Astrocyte (in vitro differentiated cells and primary cell): ENCODE results near the gene IFITM2. TPM values are rescaled to one million over a fixed set of nuclear protein-coding genes. Genes with fewer than 3 reads are reported as not detected.

ENCODE experiments used
- DNase-seq: peaks from one replicate; pipeline ENCODE4 v3.0.0-alpha.2; 2010; ENCODE audit warnings: low read depth
- FAIRE-seq: peaks from 2 replicates; lab custom pipeline; 2011; peaks lifted over from hg19 to GRCh38; lab: Jason Lieb, UNC
- H2AFZ ChIP-seq: 2 replicates; pipeline ENCODE4 v1.6.0; 2012; ENCODE audit warnings: low read depth, low read length, inconsistent platforms
- H3K27ac ChIP-seq: 2 replicates; pipeline ENCODE4 v1.5.1; 2011; ENCODE audit warnings: low read depth, low read length, inconsistent platforms
- H3K27me3 ChIP-seq: 2 replicates; pipeline ENCODE4 v1.6.0; 2011; ENCODE audit warnings: low read length, inconsistent platforms; ENCODE audit not compliant: insufficient read depth
- H3K36me3 ChIP-seq: 2 replicates; pipeline ENCODE4 v1.5.1; 2011; ENCODE audit warnings: low read length, inconsistent platforms; ENCODE audit not compliant: insufficient read depth
- H3K4me1 ChIP-seq: 2 replicates; pipeline ENCODE4 v1.5.1; 2011; ENCODE audit warnings: low read length, inconsistent platforms; ENCODE audit not compliant: insufficient read depth
- H3K4me2 ChIP-seq: 2 replicates; pipeline ENCODE4 v1.6.0; 2012; ENCODE audit warnings: low read length, inconsistent platforms
- H3K4me3 ChIP-seq: 2 replicates; pipeline ENCODE4 v1.5.1; 2011; ENCODE audit warnings: low read depth, mild to moderate bottlenecking, low read length, inconsistent platforms; ENCODE audit not compliant: insufficient read depth
- H3K79me2 ChIP-seq: 2 replicates; pipeline ENCODE4 v1.6.0; 2012; ENCODE audit warnings: mild to moderate bottlenecking, low read length, inconsistent platforms; ENCODE audit not compliant: insufficient read depth
- H3K9ac ChIP-seq: 2 replicates; pipeline ENCODE4 v1.6.0; 2012; ENCODE audit warnings: mild to moderate bottlenecking, low read length, inconsistent platforms
- H3K9me3 ChIP-seq: 2 replicates; pipeline ENCODE4 v1.5.1; 2012; ENCODE audit warnings: low read depth, mild to moderate bottlenecking, low read length, inconsistent platforms; ENCODE audit not compliant: insufficient read depth
- H4K20me1 ChIP-seq: 2 replicates; pipeline ENCODE4 v1.6.0; 2012; ENCODE audit warnings: low read length, inconsistent platforms; ENCODE audit not compliant: insufficient read depth
- H3K27ac Mint-ChIP-seq: one replicate; pipeline ENCODE4 v1.8.0; 2021; ENCODE audit warnings: mild to moderate bottlenecking, mixed read lengths; ENCODE audit not compliant: unreplicated experiment
- H3K27me3 Mint-ChIP-seq: one replicate; pipeline ENCODE4 v1.8.0; 2021; ENCODE audit warnings: low read depth, mixed read lengths; ENCODE audit not compliant: unreplicated experiment
- H3K36me3 Mint-ChIP-seq: one replicate; pipeline ENCODE4 v1.8.0; 2021; ENCODE audit warnings: low read depth, mixed read lengths; ENCODE audit not compliant: unreplicated experiment
- H3K4me1 Mint-ChIP-seq: one replicate; pipeline ENCODE4 v1.8.0; 2021; ENCODE audit warnings: low read depth, mixed read lengths; ENCODE audit not compliant: unreplicated experiment
- H3K4me3 Mint-ChIP-seq: one replicate; pipeline ENCODE4 v1.8.0; 2021; ENCODE audit warnings: mild to moderate bottlenecking, moderate library complexity, mixed read lengths; ENCODE audit not compliant: unreplicated experiment
- H3K9me3 Mint-ChIP-seq: one replicate; pipeline ENCODE4 v1.8.0; 2021; ENCODE audit warnings: mild to moderate bottlenecking, mixed read lengths; ENCODE audit not compliant: unreplicated experiment
- CTCF ChIP-seq: IDR thresholded peaks from 2 replicates; pipeline ENCODE4 v1.5.1; 2011; ENCODE audit warnings: low read depth, mild to moderate bottlenecking, inconsistent platforms, low read length, moderate library complexity; ENCODE audit not compliant: insufficient read depth
- EZH2 ChIP-seq: IDR thresholded peaks from 2 replicates; pipeline ENCODE4 v1.6.1; 2012; ENCODE audit warnings: mild to moderate bottlenecking, low read length, inconsistent platforms; ENCODE audit not compliant: insufficient read depth
- total RNA-seq: library from RNA; stranded (reverse); gene quantifications from 2 replicates; pipeline ENCODE4 v1.2.1, GENCODE V29; 2021

The IFITM2 gene
- total RNA-seq, 1 donor from 2014 or later = 474 TPM

DNA sequence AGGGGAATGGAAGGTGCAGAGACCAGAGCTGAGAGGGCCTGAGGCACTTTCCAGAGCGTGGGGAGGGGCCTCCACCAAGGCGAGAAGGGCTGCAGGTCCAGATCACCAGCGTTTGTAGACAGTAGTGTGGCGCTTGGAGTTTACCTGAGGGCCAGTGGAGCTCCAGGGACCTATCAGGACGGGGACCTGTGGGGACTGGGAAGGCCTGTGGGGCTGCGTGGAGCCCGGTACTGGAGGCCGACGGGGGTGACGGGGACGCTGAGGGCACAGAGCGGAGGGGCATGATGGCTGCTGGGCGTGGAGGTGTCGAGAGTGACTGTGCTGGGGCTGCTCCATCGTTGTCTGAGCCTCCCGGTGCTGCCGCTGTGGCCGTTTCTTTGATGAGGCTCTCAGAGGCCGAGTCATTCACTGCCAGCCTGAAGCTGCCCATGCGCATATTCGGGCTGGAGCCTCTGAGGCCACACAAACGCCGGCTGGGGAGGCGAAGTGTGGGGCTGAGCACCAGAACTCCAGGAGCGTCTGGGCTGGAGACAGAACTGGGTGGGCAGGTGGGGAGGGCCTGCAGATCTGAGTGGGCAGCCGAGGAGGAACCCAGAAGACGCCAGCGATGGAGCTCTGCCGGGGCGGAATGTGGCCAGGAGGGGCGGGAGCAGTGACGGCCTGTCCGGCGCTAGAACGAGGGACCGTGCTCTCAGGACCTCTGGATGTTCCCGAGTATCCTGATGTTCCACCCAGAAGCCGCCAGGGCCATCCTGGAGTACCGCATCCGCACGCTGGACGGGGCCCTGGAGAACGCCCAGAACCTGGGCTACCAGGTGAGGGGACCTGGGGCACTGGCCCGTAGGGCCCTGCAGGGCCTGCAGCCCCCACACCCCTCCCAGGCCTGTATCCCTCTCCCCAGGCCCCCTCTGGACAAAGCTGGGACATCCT lies 16.1 kb upstream of the IFITM2 start:
- H3K4me2 ChIP-seq = no peak overlapping the region
- no peaks in the 10 kb centered on the region for H3K36me3 ChIP-seq
- H4K20me1 ChIP-seq = no peaks in the 10 kb centered on the region
- Mint-ChIP-seq H3K9me3 (no peaks in the 10 kb centered on the region), H3K27me3 (peaks cover 18% of the 10 kb centered on the region), H3K27ac (no peak overlapping the region), H3K4me1 (no peaks in the 10 kb centered on the region), H3K36me3 (peaks cover 4% of the 10 kb centered on the region), H3K4me3 (peak overlapping the region; percentile 68)
- H3K79me2 ChIP-seq = no peaks in the 10 kb centered on the region
- no peak overlapping the region for H3K4me3 ChIP-seq
- H3K4me1 ChIP-seq = peaks cover 6% of the 10 kb centered on the region
- FAIRE-seq = no peak
- H3K9me3 ChIP-seq = no peaks in the 10 kb centered on the region
- H3K27me3 ChIP-seq = peaks cover 9% of the 10 kb centered on the region
- no peak overlapping the region for H2AFZ ChIP-seq
- no peak overlapping the region for H3K27ac ChIP-seq
- DNase-seq = no peak
- TF ChIP-seq CTCF = no peak
- H3K9ac ChIP-seq = no peak overlapping the region

DNA sequence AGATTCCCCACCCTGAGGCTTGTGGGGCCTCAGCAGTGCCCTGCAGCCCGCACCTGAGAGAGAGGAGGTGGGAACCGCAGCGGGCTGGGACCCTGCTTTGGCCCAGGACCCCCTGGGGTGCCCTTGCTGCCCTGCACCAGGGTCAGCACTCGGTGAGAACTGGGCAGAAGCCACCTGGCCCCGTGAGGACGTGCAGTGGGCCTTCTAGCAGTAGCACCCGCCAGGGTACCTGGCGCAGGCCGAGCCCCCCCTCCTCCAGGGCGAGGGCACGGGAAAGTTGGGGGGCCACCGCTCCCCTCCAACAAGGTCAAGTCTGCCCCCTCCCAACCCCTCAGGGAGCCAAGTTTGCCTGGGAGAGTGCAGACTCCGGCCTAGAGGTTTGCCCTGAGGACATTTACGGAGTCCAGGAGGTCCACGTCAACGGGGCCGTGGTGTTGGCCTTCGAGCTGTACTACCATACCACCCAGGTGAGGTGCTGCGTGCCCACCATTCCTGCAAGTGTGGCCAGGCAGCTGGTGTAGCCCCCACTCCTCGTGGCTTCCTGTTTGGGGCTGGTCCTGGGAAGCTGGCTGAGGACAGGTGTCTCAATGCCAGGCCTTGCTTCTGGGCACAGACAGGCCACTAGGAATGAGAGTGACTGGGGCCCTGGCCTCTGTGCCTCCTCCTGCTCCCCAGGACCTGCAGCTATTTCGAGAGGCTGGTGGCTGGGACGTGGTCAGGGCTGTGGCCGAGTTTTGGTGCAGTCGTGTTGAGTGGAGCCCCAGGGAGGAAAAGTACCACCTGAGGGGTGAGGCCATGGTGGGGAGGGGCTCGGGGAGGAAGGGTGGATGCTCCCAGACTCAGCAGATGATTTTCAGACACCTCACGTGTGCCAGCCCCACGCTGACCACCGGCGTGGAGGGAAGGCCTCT lies 15.2 kb upstream of the IFITM2 start:
- no peaks in the 10 kb centered on the region for H3K79me2 ChIP-seq
- no peak overlapping the region for H3K9ac ChIP-seq
- Mint-ChIP-seq H3K27ac (no peak overlapping the region), H3K4me3 (no peak overlapping the region), H3K27me3 (peaks cover 14% of the 10 kb centered on the region), H3K36me3 (peaks cover 4% of the 10 kb centered on the region), H3K9me3 (no peaks in the 10 kb centered on the region), H3K4me1 (peaks cover under 1% of the 10 kb centered on the region)
- no peak overlapping the region for H3K4me3 ChIP-seq
- no peak for TF ChIP-seq EZH2
- no peak for TF ChIP-seq CTCF
- no peak overlapping the region for H2AFZ ChIP-seq
- no peak for DNase-seq
- no peaks in the 10 kb centered on the region for H4K20me1 ChIP-seq
- peaks cover 9% of the 10 kb centered on the region for H3K27me3 ChIP-seq
- H3K27ac ChIP-seq = no peak overlapping the region
- H3K4me1 ChIP-seq = peaks cover 6% of the 10 kb centered on the region
- FAIRE-seq = no peak
- no peaks in the 10 kb centered on the region for H3K36me3 ChIP-seq
- no peak overlapping the region for H3K4me2 ChIP-seq
- H3K9me3 ChIP-seq = no peaks in the 10 kb centered on the region
